Retinal pigment epithelial cell (primary cell): Measurements from ENCODE around the gene CYFIP1.

ENCODE experiments used
- DNase-seq: peaks from one replicate; pipeline ENCODE4 v3.0.0-alpha.2; 2010; ENCODE audit warnings: low read depth
- H3K4me3 ChIP-seq: 2 replicates; pipeline ENCODE4 v1.5.1; 2011; ENCODE audit warnings: mild to moderate bottlenecking, low read length, control low read depth, moderate library complexity
- TF ChIP-seq, protein P1 (sequence below): conservative IDR thresholded peaks from 2 replicates; pipeline ENCODE4 v1.5.1; 2011; ENCODE audit warnings: low read depth, low read length, control low read depth, inconsistent platforms

The CYFIP1 gene

DNA sequence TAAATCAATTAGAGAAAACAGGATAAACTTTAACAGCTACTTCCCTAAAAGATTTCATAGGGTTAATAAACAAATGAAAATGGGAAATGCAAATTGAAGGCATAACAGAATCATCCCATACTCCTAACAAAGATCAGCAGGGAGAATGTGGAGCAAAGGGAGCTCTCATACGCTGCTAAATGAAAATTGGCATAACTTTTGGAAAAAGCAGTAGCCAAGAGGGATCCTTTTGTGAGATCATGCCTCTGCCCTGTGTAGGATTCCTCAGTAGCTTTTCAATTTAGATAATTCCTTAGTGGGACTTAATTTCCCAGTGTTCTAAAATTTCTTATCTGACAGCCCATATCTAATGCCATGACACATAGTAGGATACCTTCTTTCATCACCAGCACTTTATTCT lies 123.5 kb downstream of the CYFIP1 start:
- DNase-seq, result no peak
- TF ChIP-seq, protein P1, sequence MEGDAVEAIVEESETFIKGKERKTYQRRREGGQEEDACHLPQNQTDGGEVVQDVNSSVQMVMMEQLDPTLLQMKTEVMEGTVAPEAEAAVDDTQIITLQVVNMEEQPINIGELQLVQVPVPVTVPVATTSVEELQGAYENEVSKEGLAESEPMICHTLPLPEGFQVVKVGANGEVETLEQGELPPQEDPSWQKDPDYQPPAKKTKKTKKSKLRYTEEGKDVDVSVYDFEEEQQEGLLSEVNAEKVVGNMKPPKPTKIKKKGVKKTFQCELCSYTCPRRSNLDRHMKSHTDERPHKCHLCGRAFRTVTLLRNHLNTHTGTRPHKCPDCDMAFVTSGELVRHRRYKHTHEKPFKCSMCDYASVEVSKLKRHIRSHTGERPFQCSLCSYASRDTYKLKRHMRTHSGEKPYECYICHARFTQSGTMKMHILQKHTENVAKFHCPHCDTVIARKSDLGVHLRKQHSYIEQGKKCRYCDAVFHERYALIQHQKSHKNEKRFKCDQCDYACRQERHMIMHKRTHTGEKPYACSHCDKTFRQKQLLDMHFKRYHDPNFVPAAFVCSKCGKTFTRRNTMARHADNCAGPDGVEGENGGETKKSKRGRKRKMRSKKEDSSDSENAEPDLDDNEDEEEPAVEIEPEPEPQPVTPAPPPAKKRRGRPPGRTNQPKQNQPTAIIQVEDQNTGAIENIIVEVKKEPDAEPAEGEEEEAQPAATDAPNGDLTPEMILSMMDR, result no peak
- H3K4me3 ChIP-seq, result no peak overlapping the region

DNA sequence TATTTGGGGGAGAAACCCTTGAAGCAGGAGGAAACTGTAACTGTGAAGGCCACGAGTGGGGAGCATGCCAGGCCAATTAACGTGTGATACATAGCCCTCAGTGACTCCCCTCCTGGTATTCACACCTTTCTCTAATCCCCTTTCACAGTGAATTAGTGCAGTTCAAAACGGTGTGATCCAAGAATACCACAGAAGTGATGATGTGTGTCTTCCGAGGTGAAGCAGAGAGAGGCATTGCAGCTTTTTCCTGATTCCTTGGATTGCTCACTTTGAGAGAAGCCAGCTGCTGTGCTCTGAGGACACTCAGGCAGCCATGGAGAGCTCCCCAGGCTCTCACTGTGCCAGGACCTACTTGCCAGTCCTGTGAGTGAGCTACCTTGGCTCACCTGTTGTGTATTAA lies 124.4 kb downstream of the CYFIP1 start:
- H3K4me3 ChIP-seq, result no peak overlapping the region
- TF ChIP-seq, protein P1, result no peak
- DNase-seq, result no peak

DNA sequence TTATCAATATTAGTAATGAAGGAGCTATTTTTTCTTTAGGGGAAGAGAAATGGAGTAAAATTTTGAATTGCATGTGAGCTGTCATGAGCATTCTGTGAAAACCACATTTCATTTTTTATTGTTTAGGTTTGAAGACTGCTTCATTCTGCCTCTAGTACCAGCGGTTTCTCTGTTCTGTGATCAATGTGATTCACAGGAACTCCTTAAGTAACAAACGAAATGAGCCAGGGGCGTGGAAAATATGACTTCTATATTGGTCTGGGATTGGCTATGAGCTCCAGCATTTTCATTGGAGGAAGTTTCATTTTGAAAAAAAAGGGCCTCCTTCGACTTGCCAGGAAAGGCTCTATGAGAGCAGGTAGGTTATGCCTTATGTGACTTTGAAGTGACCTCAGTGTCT lies 128.7 kb downstream of the CYFIP1 start:
- TF ChIP-seq, protein P1, result no peak
- no peak for DNase-seq
- H3K4me3 ChIP-seq, result no peak overlapping the region

DNA sequence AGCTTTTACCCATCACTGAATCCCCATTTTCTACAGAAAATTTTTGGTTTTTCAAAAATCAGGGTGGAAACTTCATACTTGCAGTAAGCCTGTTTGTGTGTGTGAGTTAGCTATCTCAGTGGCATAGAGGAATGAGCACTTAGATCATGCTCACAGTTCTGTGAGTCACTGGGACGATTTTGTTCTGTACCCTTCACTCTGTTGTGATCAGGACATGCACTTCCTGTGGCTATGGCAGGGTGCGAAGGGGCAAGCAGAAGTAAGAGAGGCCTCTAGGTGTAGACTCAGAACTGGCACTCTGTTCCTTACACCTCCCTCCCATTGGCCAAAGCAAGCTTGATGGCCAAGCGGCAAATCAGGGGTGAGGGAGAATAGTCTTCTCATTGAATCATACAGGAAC lies 130.1 kb downstream of the CYFIP1 start:
- TF ChIP-seq, protein P1, result no peak
- no peak overlapping the region for H3K4me3 ChIP-seq
- DNase-seq, result no peak

DNA sequence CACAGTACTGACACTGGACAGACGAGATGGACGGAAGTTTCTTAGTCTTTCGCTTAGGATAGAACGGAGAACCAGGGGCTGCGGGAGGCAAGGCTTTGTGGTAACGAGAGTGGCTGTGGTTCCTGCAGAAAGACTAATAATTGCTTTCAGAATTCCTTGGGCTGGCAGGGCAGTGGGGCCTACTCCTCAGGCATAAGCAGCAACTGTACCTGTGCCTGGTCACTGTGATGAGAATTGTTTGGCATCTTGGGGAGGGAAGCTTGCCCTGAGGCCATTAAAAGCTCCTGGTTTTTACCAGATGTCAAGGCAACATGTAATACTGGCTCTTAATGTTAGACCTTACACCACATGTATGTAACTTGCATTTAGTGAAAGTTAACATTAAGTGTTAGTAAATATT lies 134.1 kb downstream of the CYFIP1 start:
- TF ChIP-seq, protein P1, result no peak
- H3K4me3 ChIP-seq, result no peak overlapping the region
- DNase-seq, result no peak

DNA sequence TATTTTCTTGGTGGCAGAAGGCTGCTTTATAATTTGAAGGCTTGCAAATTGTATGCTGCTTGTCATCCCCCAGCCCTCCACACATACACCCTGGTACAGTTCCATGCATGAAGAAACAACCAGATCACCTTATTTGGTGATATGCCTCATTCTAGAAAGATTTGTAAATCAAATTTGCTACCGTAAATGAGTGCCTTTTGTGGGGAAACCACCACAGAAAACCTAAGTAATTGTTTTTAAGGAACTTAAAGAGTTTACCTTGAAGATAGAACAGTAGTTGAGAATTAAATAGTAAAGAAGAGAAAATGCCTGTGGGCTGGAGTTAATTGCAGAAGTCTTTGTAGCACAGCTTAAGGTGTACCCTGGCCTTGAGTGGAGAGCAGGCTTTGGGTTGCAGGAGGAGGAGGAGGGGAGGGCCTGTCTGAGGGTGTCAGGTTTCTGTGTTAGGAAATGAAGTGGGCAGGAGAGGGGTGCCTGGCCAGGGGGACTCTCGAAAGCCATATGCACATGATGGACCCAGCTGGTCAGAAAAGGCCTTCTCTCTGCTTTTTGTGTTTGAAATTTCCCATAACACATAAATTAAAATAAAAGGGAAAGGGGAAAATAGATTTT lies 134.8 kb downstream of the CYFIP1 start:
- TF ChIP-seq, protein P1, result no peak
- no peak for DNase-seq
- H3K4me3 ChIP-seq, result no peak overlapping the region

DNA sequence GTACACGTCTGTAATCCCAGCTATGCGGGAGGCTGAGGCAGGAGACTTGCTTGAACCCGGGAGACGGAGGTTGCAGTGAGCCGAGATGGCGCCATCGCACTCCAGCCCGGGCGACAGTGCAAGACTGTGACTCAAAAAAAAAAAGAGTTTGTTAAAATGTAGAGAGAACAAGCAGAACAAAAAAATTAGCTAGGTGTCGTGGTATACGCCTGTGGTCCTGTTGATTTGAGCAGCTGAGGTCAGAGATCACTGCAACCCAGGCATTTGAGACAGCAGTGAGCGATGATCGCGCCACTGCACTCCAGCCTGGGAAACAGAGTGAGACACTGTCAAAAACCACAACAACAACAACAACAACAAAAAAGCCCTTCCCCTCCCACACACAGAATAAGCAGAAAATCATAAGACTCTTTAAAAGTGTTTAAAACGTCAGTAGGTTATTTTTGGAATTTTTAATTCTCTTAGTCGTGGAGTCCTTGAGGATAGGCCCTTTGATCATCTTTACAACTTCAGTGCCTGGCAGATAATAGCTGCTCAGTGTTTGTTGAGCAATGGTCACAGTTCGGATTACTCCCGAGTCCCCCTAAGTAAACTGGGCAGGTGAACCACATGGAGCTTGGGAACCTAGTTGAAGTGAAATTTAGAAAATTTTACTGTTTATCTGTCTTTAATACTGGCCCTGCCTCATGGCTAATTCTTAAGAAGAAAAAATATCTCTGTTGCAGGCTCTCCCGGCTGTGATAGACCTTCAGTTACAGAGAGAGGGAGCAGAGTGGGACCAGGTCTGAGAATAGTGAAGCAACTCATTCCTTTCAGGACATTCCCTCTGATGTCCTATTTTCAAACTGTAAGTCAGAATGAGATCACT lies 135.5 kb downstream of the CYFIP1 start:
- no peak overlapping the region for H3K4me3 ChIP-seq
- no peak for DNase-seq
- TF ChIP-seq, protein P1, result no peak
